Karpas-422 (cell line): ENCODE data around the gene FAM13B. TPM values are rescaled to one million over a fixed set of nuclear protein-coding genes. Genes with fewer than 3 reads are reported as not detected.
A peak's percentile ranks its signal among the peaks of the same experiment; 100 is the strongest.

Source experiments
- DNase-seq: peaks from one replicate; pipeline ENCODE4 v3.0.0-alpha.2; 2015
- H2AFZ ChIP-seq: fragments of 200-600 bp; sonication (generic); 2 replicates; pipeline ENCODE4 v1.6.1; 2014; ENCODE audit warnings: antibody characterized with exemption, low read length, mixed read lengths
- H3K27ac ChIP-seq: fragments of 200-600 bp; sonication (generic); 2 replicates; pipeline ENCODE4 v1.5.1; 2014; ENCODE audit warnings: mild to moderate bottlenecking, low read length, moderate library complexity
- H3K27me3 ChIP-seq: fragments of 200-600 bp; sonication (generic); 2 replicates; pipeline ENCODE4 v1.6.1; 2014; ENCODE audit warnings: low read length, mixed read lengths
- H3K36me3 ChIP-seq: fragments of 200-600 bp; sonication (generic); 2 replicates; pipeline ENCODE4 v1.6.1; 2014; ENCODE audit warnings: low read length, mixed read lengths; ENCODE audit not compliant: insufficient read depth
- H3K4me1 ChIP-seq: fragments of 200-600 bp; sonication (generic); 2 replicates; pipeline ENCODE4 v1.6.1; 2014; ENCODE audit warnings: mild to moderate bottlenecking, low read length, mixed read lengths
- H3K4me2 ChIP-seq: fragments of 200-600 bp; sonication (generic); 2 replicates; pipeline ENCODE4 v1.6.1; 2014; ENCODE audit warnings: low read length, low read depth, mild to moderate bottlenecking; ENCODE audit not compliant: poor library complexity, severe bottlenecking
- H3K4me3 ChIP-seq: fragments of 200-600 bp; sonication (generic); 2 replicates; pipeline ENCODE4 v1.5.1; 2014; ENCODE audit warnings: mild to moderate bottlenecking, antibody characterized with exemption, low read length, mixed read lengths
- H3K79me2 ChIP-seq: fragments of 200-600 bp; sonication (generic); 2 replicates; pipeline ENCODE4 v1.6.1; 2014; ENCODE audit warnings: mild to moderate bottlenecking, low read length, mixed read lengths
- H3K9ac ChIP-seq: fragments of 200-600 bp; sonication (generic); 2 replicates; pipeline ENCODE4 v1.6.0; 2014; ENCODE audit warnings: low read length
- H3K9me2 ChIP-seq: fragments of 200-600 bp; sonication (generic), shearing (Covaris generic); replicated peaks from 2 replicates; pipeline ENCODE4 v1.6.0; 2014; ENCODE audit warnings: mild to moderate bottlenecking, low read length, moderate library complexity; ENCODE audit not compliant: insufficient read depth
- H3K9me3 ChIP-seq: fragments of 300-700, 200-600 bp; sonication (generic); 2 replicates; pipeline ENCODE4 v1.6.1; 2014; ENCODE audit warnings: low read length, mixed read lengths
- H4K20me1 ChIP-seq: fragments of 200-600 bp; sonication (generic); 2 replicates; pipeline ENCODE4 v1.6.1; 2014; ENCODE audit warnings: mild to moderate bottlenecking, antibody characterized with exemption, low read length, low read depth; ENCODE audit not compliant: insufficient read depth
- total RNA-seq: library from RNA; depleted of rRNA; stranded (reverse); fragments of >200 nt; shearing (Covaris generic); gene quantifications from 2 replicates; pipeline ENCODE4 v1.2.3, GENCODE V29; 2014; ENCODE audit warnings: low replicate concordance

Gene FAM13B
- total RNA-seq, 1 experiment from 2014 or later = 23.2 TPM

DNA sequence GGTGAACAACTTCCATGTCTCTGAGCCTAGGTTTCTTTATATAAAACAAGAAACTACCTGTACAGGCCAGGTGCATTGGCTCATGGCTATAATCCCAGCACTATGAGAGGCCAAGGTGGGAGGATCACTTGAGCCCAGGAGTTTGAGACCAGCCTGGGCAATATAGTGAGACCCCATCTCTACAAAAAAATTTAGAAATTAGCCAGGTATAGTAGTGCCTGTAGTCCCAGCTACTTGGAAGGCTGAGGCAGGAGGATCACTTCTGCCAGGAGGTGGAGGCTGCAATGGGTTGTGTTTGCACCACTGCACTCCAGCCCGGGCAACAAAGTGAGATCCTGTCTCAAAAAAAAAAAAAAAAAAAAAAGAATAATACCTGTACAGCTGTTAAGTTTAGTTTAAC lies 11.1 kb downstream of the FAM13B start:
- Histone ChIP-seq H2AFZ (no peak overlapping the region), H3K36me3 (peaks cover 32% of the 10 kb centered on the region; the same call in 1 of the 2 replicates), H3K27me3 (no peaks in the 10 kb centered on the region), H3K9ac (no peak overlapping the region), H4K20me1 (peaks cover 41% of the 10 kb centered on the region), H3K4me1 (peaks cover 43% of the 10 kb centered on the region), H3K79me2 (peaks cover 97% of the 10 kb centered on the region), H3K9me2 (no peaks in the 10 kb centered on the region), H3K9me3 (no peaks in the 10 kb centered on the region), H3K4me2 (no peak overlapping the region), H3K4me3 (no peak overlapping the region), H3K27ac (no peak overlapping the region)
- DNase-seq = no peak

DNA sequence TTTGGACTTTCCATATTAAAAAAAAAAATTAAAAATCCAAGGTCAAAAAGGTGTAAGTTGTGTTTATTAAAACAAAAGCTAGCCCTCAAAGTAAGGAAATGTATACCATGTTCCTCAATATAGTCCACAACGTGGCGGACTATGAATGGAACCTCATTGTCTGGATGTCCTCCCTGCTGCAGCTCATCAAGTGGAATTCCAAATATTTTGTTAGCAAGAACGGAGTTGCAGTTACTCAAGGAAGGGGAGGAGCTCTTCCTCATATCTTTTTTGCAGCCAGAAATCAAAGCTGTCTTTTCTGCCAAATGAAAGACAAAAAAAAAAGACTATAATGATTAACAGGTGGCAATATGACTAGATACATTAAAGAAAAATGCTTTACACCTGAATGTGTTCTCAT lies 14.0 kb downstream of the FAM13B start:
- Histone ChIP-seq H3K4me3 (no peak overlapping the region), H3K27me3 (no peaks in the 10 kb centered on the region), H3K9me2 (no peaks in the 10 kb centered on the region), H4K20me1 (peaks cover 22% of the 10 kb centered on the region), H3K4me2 (no peak overlapping the region), H3K9ac (no peak overlapping the region), H3K9me3 (no peaks in the 10 kb centered on the region), H3K27ac (no peak overlapping the region), H3K4me1 (peaks cover 23% of the 10 kb centered on the region), H3K36me3 (peaks cover 42% of the 10 kb centered on the region), H2AFZ (no peak overlapping the region), H3K79me2 (peaks cover 95% of the 10 kb centered on the region)
- DNase-seq = no peak

DNA sequence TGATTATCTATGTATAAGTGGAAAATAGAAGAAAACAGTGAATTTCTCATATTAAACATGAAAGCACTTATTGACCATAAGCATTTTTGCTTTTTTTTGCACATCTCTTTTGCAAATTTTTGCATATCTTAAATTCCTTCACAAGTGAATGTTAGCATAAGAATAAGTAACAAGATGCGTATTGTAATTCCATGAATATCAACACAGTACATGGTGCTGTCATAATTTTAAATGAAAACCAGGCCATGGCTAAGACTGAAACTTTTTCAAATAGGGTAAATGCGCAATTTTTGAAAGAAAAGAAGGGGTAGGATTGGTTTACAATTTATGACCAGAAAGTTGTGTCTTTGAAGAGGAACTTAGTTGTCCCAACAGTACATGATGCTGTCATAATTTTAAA lies 17.0 kb downstream of the FAM13B start:
- no peaks in the 10 kb centered on the region for H4K20me1 ChIP-seq

DNA sequence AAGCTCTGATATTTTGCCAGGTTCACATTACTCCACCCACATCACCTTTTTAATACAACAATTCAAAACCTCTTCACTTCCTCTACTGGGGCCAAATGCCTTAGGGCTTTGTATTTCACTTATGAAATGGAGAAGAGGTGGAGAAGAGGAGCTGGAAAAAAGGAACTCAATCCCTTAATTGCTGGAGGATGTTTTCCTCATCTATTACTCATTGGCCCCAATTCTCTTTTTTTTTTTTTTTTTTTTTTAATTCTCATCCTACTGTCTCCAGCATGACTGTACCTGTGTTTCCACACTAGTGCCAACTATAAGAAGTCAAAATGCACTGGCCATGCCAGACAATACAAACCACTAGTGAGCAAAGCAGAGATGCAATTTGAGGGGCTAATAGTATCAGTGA lies 20.9 kb downstream of the FAM13B start:
- no peaks in the 10 kb centered on the region for H3K9me3 ChIP-seq
- H3K9ac ChIP-seq = no peak overlapping the region
- no peak overlapping the region for H3K4me2 ChIP-seq
- H3K9me2 ChIP-seq = no peaks in the 10 kb centered on the region
- H4K20me1 ChIP-seq = no peaks in the 10 kb centered on the region
- H3K27ac ChIP-seq = no peak overlapping the region
- H2AFZ ChIP-seq = no peak overlapping the region
- H3K36me3 ChIP-seq = peaks cover 44% of the 10 kb centered on the region
- H3K79me2 ChIP-seq = peaks cover 76% of the 10 kb centered on the region
- peaks cover 4% of the 10 kb centered on the region; the same call in 1 of the 2 replicates for H3K4me1 ChIP-seq
- DNase-seq = no peak
- no peak overlapping the region for H3K4me3 ChIP-seq
- no peaks in the 10 kb centered on the region for H3K27me3 ChIP-seq

More for the DNA sequence above, 17.0 kb downstream of the FAM13B start:
- Histone ChIP-seq H2AFZ (no peak overlapping the region), H3K9ac (no peak overlapping the region), H3K9me3 (no peaks in the 10 kb centered on the region), H3K27me3 (no peaks in the 10 kb centered on the region), H3K4me3 (no peak overlapping the region), H3K4me1 (peaks cover 4% of the 10 kb centered on the region; the same call in 1 of the 2 replicates), H3K4me2 (no peak overlapping the region), H3K36me3 (peaks cover 43% of the 10 kb centered on the region), H3K27ac (no peak overlapping the region), H3K79me2 (peaks cover 85% of the 10 kb centered on the region), H3K9me2 (no peaks in the 10 kb centered on the region)
- DNase-seq = no peak

DNA sequence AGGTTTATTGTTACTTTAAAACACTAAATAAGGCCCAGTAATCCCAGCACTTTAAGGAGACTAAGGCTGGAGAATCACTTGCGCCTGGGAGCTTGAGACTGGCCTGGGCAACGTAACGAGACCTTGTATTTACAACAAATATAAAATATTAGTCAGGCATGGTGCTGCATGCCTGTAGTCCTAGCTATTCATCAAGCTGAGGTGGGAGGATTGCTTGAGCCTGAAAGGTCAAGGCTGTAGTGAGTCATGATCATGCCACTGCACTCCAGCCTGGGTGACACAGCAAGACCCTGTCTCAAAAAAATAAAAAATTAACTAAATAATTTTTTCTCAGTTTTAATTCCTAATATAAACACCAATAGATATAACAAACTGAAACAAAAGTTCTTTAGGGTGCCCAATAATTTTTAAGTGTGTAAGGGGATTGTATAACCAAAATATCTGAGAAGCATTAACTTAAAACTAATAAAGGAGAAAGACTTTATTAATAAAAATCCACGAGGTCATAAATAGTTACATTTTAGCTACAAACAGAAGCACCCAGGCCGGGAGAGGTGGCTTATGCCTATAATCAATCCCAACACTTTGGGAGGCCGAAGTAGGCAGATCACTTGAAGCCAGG lies 32.7 kb downstream of the FAM13B start:
- Histone ChIP-seq H3K9ac (no peak overlapping the region), H2AFZ (no peak overlapping the region), H3K27ac (no peak overlapping the region), H3K79me2 (peaks cover 84% of the 10 kb centered on the region), H3K9me2 (no peaks in the 10 kb centered on the region), H3K4me2 (no peak overlapping the region), H4K20me1 (no peaks in the 10 kb centered on the region), H3K36me3 (peaks cover 50% of the 10 kb centered on the region), H3K27me3 (no peaks in the 10 kb centered on the region), H3K4me3 (no peak overlapping the region), H3K9me3 (peaks cover 8% of the 10 kb centered on the region; the same call in 1 of the 2 replicates), H3K4me1 (peaks cover 25% of the 10 kb centered on the region)
- DNase-seq = no peak

DNA sequence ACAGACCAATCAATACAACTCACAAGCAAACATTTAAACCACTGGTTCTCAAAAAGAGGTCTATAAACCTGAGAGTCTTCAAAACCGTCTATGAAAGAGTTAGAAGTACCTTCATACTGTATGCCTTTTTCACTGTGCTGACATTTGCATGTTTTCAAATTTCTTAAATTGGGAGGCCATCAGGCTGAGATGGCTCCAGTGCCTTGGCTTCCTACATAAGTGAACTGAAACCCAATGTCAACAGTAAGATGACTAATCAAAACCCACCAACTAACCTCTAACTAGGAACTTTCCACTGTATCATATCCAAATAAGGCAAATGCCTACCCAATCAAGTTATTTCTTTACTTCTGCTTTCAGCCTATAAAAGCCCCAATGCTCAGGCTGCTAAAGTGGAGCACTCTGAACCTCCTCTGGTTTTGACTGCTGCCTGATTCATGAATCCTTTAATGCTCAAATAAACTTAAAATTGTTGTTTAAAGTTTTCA lies 35.1 kb downstream of the FAM13B start:
- Histone ChIP-seq H3K27me3 (no peaks in the 10 kb centered on the region), H3K79me2 (peaks cover 92% of the 10 kb centered on the region), H3K27ac (0 out of 2 replicates have a peak overlapping the region, but pooled peaks have one; percentile 7), H4K20me1 (no peaks in the 10 kb centered on the region), H3K9ac (no peak overlapping the region), H3K9me2 (no peaks in the 10 kb centered on the region), H3K4me1 (peaks cover 49% of the 10 kb centered on the region), H3K4me3 (no peak overlapping the region), H3K4me2 (no peak overlapping the region), H3K9me3 (peaks cover 8% of the 10 kb centered on the region; the same call in 1 of the 2 replicates), H3K36me3 (peaks cover 43% of the 10 kb centered on the region), H2AFZ (no peak overlapping the region)
- DNase-seq = peak; percentile 53

DNA sequence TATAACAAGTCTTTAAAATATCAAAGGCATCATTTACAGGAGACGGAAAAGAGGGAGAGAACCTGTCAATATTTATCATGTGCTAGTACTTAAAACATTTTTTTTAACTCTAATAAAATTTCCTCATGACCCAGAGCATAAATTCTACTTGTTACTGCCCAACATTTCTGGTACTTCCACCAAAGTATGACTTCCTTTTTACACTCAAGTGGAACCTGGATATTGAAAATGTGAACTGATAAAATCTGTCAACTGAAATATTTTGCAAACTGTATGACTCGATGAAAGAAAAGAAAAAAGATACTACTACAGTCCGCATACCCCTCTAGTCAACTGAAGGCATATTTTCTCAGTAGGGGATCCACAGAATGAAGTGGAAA lies 37.1 kb downstream of the FAM13B start:
- no peak overlapping the region for H2AFZ ChIP-seq
- H3K27me3 ChIP-seq = no peaks in the 10 kb centered on the region
- peaks cover 93% of the 10 kb centered on the region for H3K79me2 ChIP-seq
- peaks cover 50% of the 10 kb centered on the region for H3K4me1 ChIP-seq
- H3K4me3 ChIP-seq = no peak overlapping the region
- H3K27ac ChIP-seq = no peak overlapping the region
- H4K20me1 ChIP-seq = no peaks in the 10 kb centered on the region
- peaks cover 8% of the 10 kb centered on the region; the same call in 1 of the 2 replicates for H3K9me3 ChIP-seq
- no peak overlapping the region for H3K9ac ChIP-seq
- no peaks in the 10 kb centered on the region for H3K9me2 ChIP-seq
- H3K36me3 ChIP-seq = peaks cover 30% of the 10 kb centered on the region
- no peak for DNase-seq
- H3K4me2 ChIP-seq = no peak overlapping the region

DNA sequence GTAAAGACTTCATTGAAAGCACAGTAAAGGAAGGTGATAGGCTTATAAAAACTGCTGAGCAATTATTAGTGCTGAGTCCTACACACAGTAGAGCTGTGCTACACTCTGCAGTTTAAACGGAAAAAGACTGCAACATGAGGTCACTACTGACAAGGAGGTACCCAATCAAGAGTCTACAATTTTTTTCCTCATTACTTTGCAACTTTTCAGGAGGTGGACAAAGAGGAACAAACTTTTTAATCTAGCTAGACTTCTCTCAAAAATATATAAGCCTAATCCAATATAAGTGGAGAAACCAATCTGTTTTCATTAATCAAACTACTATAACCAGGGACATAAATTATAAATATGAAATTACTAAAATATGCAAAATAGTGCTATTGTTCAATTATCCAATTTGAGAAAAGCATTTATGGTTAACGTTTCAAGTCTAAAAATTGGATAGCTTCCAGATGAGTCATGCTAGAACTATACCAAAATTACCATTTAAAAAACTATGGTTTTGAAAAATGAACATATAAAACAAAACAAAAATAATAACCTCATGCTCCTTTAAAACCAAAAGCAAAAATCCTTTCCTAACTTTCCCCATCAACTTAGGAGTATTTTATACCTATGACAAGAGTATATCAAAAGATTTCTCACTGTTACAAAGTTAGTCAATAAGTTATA lies 37.7 kb downstream of the FAM13B start:
- DNase-seq = no peak
- Histone ChIP-seq H3K36me3 (peaks cover 25% of the 10 kb centered on the region), H3K9ac (no peak overlapping the region)

More for the DNA sequence above, 37.7 kb downstream of the FAM13B start:
- Histone ChIP-seq H3K9me2 (no peaks in the 10 kb centered on the region), H3K79me2 (peaks cover 92% of the 10 kb centered on the region), H3K27me3 (no peaks in the 10 kb centered on the region), H2AFZ (no peak overlapping the region), H3K27ac (peak overlapping the region; percentile 7; the same call in 1 of the 2 replicates), H3K4me3 (no peak overlapping the region), H3K4me1 (peaks cover 50% of the 10 kb centered on the region), H4K20me1 (no peaks in the 10 kb centered on the region), H3K4me2 (peak overlapping the region; percentile 38), H3K9me3 (peaks cover 8% of the 10 kb centered on the region; the same call in 1 of the 2 replicates)
